Endothelial cell of umbilical vein (primary cell): ENCODE results near the gene GCDH. TPM values are rescaled to one million over a fixed set of nuclear protein-coding genes. Genes with fewer than 3 reads are reported as not detected.

ENCODE experiments used
- BruUV-seq: library from RNA; stranded (reverse); fragments of 400-500 nt; replicated peaks from 2 replicates; lab custom pipeline; 2021; lab: Mats Ljungman, UMichigan
- CTCF ChIA-PET: fragments of 300-600, 350-600 bp; sonication (Branson Sonifier 250); formaldehyde crosslinking; loops from one replicate; lab custom pipeline; 2021; ENCODE audit warnings: antibody characterized with exemption, inconsistent platforms; lab: Charles Lee
- POLR2A ChIA-PET: fragments of 300-600, 350-600 bp; sonication (Branson Sonifier 250); formaldehyde crosslinking; loops from one replicate; lab custom pipeline; 2021; ENCODE audit warnings: antibody characterized with exemption, inconsistent platforms; lab: Charles Lee
- DNase-seq: peaks from one replicate; pipeline ENCODE4 v3.0.0-alpha.2; 2011; ENCODE audit warnings: low read depth, low spot score
- FAIRE-seq: peaks from 2 replicates; lab custom pipeline; 2011; peaks lifted over from hg19 to GRCh38; lab: Jason Lieb, UNC
- H2AFZ ChIP-seq: 2 replicates; pipeline ENCODE4 v1.6.0; 2012; ENCODE audit warnings: low read depth, low read length, control low read depth, inconsistent platforms
- H3K27ac ChIP-seq: 2 replicates; pipeline ENCODE4 v1.5.1; 2011; ENCODE audit warnings: low read depth, mild to moderate bottlenecking, control low read depth, low read length, moderate library complexity; ENCODE audit not compliant: insufficient read depth
- H3K27me3 ChIP-seq, 2 experiments: 2 replicates each; pipeline versions ENCODE4 v1.6.0 to v1.6.1; 2011; ENCODE audit warnings: low read length in 2 of 2, mixed read lengths in 1 of 2; ENCODE audit not compliant: control insufficient read depth in 2 of 2, insufficient read depth in 2 of 2
- H3K36me3 ChIP-seq, 2 experiments: 2 replicates in 1 of 2; 3 replicates in 1 of 2; pipeline ENCODE4 v1.5.1; 2011; ENCODE audit warnings: low read length in 2 of 2, mild to moderate bottlenecking in 1 of 2, moderate library complexity in 1 of 2; ENCODE audit not compliant: control insufficient read depth in 2 of 2, insufficient read depth in 2 of 2; ENCODE audit errors: extremely low read depth in 1 of 2
- H3K4me1 ChIP-seq: 3 replicates; pipeline ENCODE4 v1.5.1; 2011; ENCODE audit warnings: mild to moderate bottlenecking, low read length; ENCODE audit not compliant: control insufficient read depth, insufficient read depth; ENCODE audit errors: extremely low read depth
- H3K4me2 ChIP-seq: 2 replicates; pipeline ENCODE4 v1.6.1; 2011; ENCODE audit warnings: low read length, control low read depth, mixed read lengths; ENCODE audit not compliant: insufficient read depth
- H3K4me3 ChIP-seq, 3 experiments: fragments of 200-600 bp in 1 of 3; sonication (generic), shearing (Covaris generic) in 1 of 3; replicated peaks in 1 of 3; 2 replicates each; pipeline ENCODE4 v1.5.1; 2011 to 2016; ENCODE audit warnings: control low read depth in 3 of 3, low read length in 3 of 3, mild to moderate bottlenecking in 2 of 3, inconsistent platforms in 1 of 3, low read depth in 1 of 3, moderate library complexity in 1 of 3; ENCODE audit not compliant: insufficient read depth in 1 of 3
- H3K79me2 ChIP-seq: 2 replicates; pipeline ENCODE4 v1.6.0; 2012; ENCODE audit warnings: low read length, inconsistent platforms; ENCODE audit not compliant: control insufficient read depth, insufficient read depth
- H3K9ac ChIP-seq: replicated peaks from 2 replicates; pipeline ENCODE3; 2011; ENCODE audit warnings: low read length, control low read depth; ENCODE audit not compliant: insufficient read depth; ENCODE audit errors: extremely low read depth
- H3K9me1 ChIP-seq: replicated peaks from 3 replicates; pipeline ENCODE4 v1.6.0; 2011; ENCODE audit warnings: mild to moderate bottlenecking, low read length; ENCODE audit not compliant: control insufficient read depth, insufficient read depth; ENCODE audit errors: extremely low read depth
- H3K9me3 ChIP-seq: replicated peaks from 2 replicates; pipeline ENCODE4 v1.5.1; 2012; ENCODE audit warnings: low read length, inconsistent platforms; ENCODE audit not compliant: control insufficient read depth, insufficient read depth
- H4K20me1 ChIP-seq: replicated peaks from 2 replicates; pipeline ENCODE3; 2011; ENCODE audit warnings: mild to moderate bottlenecking, low read length; ENCODE audit not compliant: control insufficient read depth, insufficient read depth; ENCODE audit errors: extremely low read depth
- CTCF ChIP-seq, 2 donors: IDR thresholded peaks; 1 replicate in 1 of 2; 2 replicates in 1 of 2; pipeline ENCODE4 v1.5.1; 2011; ENCODE audit warnings: low read length in 2 of 2, mild to moderate bottlenecking in 2 of 2, moderate library complexity in 2 of 2, control low read depth in 1 of 2, inconsistent platforms in 1 of 2, low read depth in 1 of 2; ENCODE audit not compliant: insufficient read depth in 1 of 2; ENCODE audit errors: extremely low read depth in 1 of 2
- EZH2 ChIP-seq: IDR thresholded peaks from 2 replicates; pipeline ENCODE4 v1.6.1; 2012; ENCODE audit warnings: borderline replicate concordance, low read depth, mild to moderate bottlenecking, moderate library complexity, low read length, inconsistent platforms; ENCODE audit not compliant: severe bottlenecking
- FOS ChIP-seq: IDR thresholded peaks from 2 replicates; pipeline ENCODE4 v1.6.1; 2011; ENCODE audit warnings: mild to moderate bottlenecking, low read length, moderate library complexity, borderline replicate concordance; ENCODE audit not compliant: insufficient read depth
- GATA2 ChIP-seq: IDR thresholded peaks from 2 replicates; pipeline ENCODE4 v1.7.0; 2011; ENCODE audit warnings: low read depth, mild to moderate bottlenecking, moderate library complexity, mixed read lengths, low read length; ENCODE audit not compliant: insufficient read length, insufficient read depth
- JUN ChIP-seq: IDR thresholded peaks from 2 replicates; pipeline ENCODE4 v1.6.1; 2011; ENCODE audit warnings: borderline replicate concordance, low read depth; ENCODE audit not compliant: insufficient read length, insufficient read depth
- MAX ChIP-seq: IDR thresholded peaks from 2 replicates; pipeline ENCODE4 v1.6.1; 2011; ENCODE audit not compliant: insufficient read depth, insufficient read length
- MYC ChIP-seq: IDR thresholded peaks from one replicate; pipeline ENCODE4 v1.6.1; 2011; ENCODE audit warnings: mild to moderate bottlenecking, low read depth, low read length
- POLR2A ChIP-seq: IDR thresholded peaks from 2 replicates; pipeline ENCODE4 v1.6.1; 2012; ENCODE audit warnings: low read depth, mild to moderate bottlenecking, control low read depth, low read length
- POLR2AphosphoS5 ChIP-seq: IDR thresholded peaks from 2 replicates; pipeline ENCODE4 v1.6.1; 2012; ENCODE audit warnings: low read depth, mild to moderate bottlenecking, control low read depth, low read length, moderate library complexity; ENCODE audit not compliant: insufficient read depth
- dilution Hi-C: fragments of 300-500 bp; cut with MboI; formaldehyde crosslinking; loops from one replicate; pipeline ENCODE4 v1.15.0; 2019; ENCODE audit warnings: low sequenced_read_pairs; ENCODE audit not compliant: extremely low pct_ligation_motif_present
- intact Hi-C: fragments of 100-400 bp; cut with micrococcal nuclease; formaldehyde crosslinking; loops from one replicate; pipeline ENCODE4 v1.10.0; 2022
- polyA plus RNA-seq, 4 experiments: library from polyadenylated mRNA; depleted of rRNA in 3 of 4; stranded (reverse) in 3 of 4; unstranded in 1 of 4; fragments of >200 nt; gene quantifications; 2 replicates each; pipeline versions ENCODE4 v1.2.1 to v1.2.3, GENCODE V29; 2011 to 2012; ENCODE audit warnings: missing spikeins in 1 of 4
- total RNA-seq: library from RNA; stranded (reverse); gene quantifications from 2 replicates; pipeline ENCODE4 v1.2.3, GENCODE V29; 2021

GCDH gene
- total and polyA plus RNA-seq, 2 donors (not counting 3 experiments of a cell fraction or from before 2014, with no cell fraction given) = 27.3 to 35.8 TPM

- Histone ChIP-seq H3K27ac (no peak overlapping the region), H3K4me3 (no peak overlapping the region), H3K36me3 (no peaks in the 10 kb centered on the region), H3K9ac (no peak overlapping the region), H3K4me1 (peaks cover 2% of the 10 kb centered on the region), H3K79me2 (no peaks in the 10 kb centered on the region), H4K20me1 (no peaks in the 10 kb centered on the region), H2AFZ (no peak overlapping the region), H3K9me1 (no peaks in the 10 kb centered on the region), H3K9me3 (no peaks in the 10 kb centered on the region), H3K27me3 (no peaks in the 10 kb centered on the region), H3K4me2 (no peak overlapping the region)
- DNase-seq (no peak), FAIRE-seq (no peak)
- TF ChIP-seq FOS (no peak), MAX (no peak), MYC (no peak), CTCF (IDR thresholded peaks at IDR 0.05; ENCODE audit: extremely low read depth in 1 of 2, insufficient read depth in 1 of 2, low read depth in 1 of 2, low read length in 2 of 2) (no peak), POLR2A (no peak), EZH2 (no peak), JUN (no peak), POLR2AphosphoS5 (no peak), GATA2 (no peak)
- ChIA-PET CTCF (interaction anchor here (2.6 kb wide), 1 partner anchor 21 kb away, joined by 7 read pairs; no protein-coding TSS in a partner anchor), POLR2A (interaction anchor here (0.5 kb wide), 1 partner anchor 12 kb away, joined by 5 read pairs; no protein-coding TSS in a partner anchor)
- dilution Hi-C loops = no loop called here
- no TSS peak for BruUV-seq
- intact Hi-C loops = no loop called here
These were observed 22.3 kb upstream of the GCDH start for GRCh38 chr19:12868540-12869112.
